GM18508 (cell line): ENCODE results near the gene TMEM258.

ENCODE experiments used
- ATAC-seq: cut with Tn5 transposase; IDR thresholded peaks from one replicate; pipeline ENCODE4 v1.9.1; 2021; ENCODE audit warnings: moderate number of reproducible peaks; ENCODE audit not compliant: insufficient read depth, unreplicated experiment

TMEM258 gene

DNA sequence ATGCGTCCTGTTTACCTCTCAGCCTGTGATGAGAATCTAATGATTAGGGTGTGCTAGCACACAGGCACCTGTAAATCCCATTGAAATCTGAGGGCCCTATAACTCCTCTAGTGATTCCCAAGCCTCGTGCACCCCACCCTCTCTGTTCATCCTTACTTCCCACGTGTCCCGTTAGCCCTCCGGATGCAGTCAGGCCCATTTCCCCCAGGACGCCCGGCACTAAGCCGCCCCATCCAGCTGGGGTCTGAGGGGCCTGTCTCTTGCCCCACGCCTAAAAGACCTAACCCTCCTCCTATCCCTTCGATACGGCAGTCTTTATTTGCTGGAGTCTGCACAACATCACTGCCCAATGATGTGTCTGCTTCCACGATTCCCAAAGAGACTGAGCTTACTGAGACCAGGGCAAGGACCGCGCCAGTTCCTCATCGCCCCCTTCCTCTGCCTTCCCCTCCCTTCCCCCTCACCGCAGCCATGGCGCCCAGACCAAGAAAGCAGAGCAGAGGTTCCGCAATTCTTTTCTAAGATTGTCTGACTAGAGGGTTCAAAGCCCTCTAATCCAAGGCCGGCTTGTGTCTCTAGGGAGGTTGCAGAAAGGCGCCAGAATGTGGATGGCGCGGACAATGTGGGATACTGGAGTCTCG is 34.7 kb upstream of the TMEM258 start:
- no peak for ATAC-seq

DNA sequence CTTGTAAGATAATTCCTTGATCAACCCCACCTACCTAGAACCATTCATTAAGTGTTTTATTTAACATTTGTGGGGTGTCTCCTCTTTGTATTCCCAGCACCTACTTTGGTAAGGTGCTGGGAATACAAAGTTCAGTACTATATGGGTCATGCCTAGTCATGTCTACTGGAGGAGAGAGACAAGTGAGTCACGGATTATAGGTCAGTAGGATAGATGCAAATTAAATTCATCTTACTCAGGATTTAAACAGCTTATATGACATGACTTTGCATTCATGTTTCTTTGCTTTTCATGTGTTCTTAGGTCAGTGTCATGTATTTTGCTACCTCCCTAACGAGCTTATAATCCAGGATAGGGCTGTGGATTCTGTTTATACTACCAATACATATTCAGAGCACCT is 27.8 kb upstream of the TMEM258 start:
- no peak for ATAC-seq

DNA sequence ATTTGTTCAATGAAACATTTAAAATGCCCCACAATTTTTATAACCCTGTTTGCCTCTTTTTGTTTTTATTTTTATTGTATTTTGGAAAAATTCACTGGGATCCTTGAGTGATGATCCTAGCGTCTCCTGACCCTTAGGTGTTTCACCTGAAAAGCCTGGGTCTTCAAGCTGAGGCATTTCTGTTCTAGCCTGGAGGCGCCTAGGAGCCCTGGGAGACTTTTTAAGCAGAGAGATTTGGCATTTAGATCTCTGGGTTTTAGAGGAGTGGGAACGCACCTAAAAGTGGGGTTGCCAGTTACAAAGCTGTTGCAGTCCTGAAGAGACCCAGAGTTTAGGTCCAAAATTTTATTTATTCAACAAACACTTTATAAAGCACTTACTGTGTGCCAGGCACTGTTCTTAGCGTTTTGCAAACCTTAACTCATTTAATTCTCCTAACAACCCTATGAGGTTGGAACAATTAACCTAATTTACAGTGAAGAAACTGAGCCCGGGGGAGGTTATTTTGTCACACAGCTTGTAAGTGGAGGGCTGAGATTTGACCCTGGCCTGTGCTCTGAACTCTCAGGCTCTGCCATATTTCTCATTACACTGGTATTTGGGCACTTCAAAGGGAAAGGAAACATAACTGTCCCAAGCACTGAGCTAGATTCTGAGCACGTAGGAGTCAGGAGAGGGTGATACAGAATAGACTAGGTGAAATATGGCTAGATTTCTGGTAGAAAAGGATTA is 25.2 kb upstream of the TMEM258 start:
- no peak for ATAC-seq

DNA sequence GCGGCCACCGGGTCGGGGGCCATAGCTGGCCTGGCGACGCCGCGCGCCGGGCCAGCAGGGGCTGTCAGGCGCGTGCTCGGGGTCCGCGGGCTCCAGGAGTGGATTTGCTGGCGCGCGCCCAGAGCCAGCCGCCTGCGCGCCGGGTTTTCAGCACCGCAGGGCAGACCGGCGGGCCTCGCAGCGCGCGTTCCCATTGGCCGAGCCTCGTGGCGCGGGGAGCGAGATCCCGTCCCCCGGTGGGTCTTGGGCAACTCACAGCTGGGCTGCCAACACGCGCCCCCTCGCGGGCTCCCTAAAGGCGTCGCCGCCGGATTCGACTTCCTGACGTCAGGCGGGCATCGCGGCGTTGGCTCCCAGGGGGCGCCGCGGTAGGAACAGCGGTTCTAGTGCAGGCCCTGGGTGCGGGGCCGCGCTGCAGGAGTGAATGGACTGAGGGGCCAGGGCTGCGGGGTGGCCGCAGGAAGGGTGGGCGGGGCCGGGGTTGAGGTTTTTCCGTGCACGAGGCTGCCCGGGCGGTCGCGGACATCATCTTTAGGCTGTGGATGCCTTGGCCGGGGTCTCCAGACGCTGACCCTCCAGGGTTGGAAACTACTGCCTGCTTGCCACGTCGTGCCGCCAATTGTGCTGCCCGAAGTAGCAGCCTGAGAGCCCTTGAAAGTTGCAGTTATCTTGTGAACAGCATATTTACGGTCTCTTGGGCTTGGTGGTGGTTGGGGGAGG is 24.5 kb upstream of the TMEM258 start, which contains the start of gene FADS1:
FADS1 (minus strand) TSS at position 268 of the 720 bp plus-strand sequence; CDS start at position 194, 74 bp downstream.
- ATAC-seq = no peak

GRCh38 chr11:61815790-61816735 is 23.7 kb upstream of the TMEM258 start:
- no peak for ATAC-seq

- ATAC-seq = no peak
These were observed 22.8 kb upstream of the TMEM258 start for GRCh38 chr11:61814958-61815789.

DNA sequence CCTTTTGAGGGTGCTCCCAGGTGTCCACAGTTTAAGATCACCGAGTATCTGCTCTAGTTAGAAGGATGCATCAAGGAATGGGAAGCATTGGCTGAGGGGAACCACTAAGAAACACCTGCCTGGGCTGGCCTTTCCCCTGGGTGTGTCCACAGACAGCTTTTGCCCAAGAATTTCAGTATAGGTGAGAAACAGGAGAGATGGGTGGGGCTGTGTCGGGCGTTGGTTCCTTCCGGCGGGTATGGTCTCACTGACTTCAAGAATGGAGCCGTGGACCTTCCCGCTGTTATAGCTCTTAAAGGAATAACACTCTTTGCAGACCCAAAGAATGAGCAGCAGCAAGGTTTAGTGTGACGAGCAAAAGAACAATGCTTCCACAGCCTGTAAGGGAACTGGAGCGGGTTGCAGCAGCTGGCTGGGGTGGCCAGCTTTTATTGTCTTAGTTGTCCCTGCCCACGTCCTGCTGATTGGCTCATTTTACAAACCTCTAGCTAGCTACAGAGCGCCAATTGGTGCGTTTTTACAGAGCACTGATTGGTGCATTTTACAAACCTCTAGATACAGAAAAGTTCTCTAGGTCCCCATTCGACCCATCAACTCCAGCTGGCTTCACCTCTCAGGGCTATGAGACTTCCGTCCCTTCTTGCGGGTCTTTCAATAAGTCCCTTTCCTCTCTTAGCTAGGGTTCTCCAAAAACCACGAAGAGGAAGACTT is 22.0 kb upstream of the TMEM258 start:
- no peak for ATAC-seq

GRCh38 chr11:61812736-61813411 is 20.5 kb upstream of the TMEM258 start:
- no peak for ATAC-seq

- no peak for ATAC-seq
These were observed 19.4 kb upstream of the TMEM258 start for GRCh38 chr11:61811831-61812230.

- ATAC-seq = no peak
These were observed 18.3 kb upstream of the TMEM258 start for GRCh38 chr11:61810671-61811175.

DNA sequence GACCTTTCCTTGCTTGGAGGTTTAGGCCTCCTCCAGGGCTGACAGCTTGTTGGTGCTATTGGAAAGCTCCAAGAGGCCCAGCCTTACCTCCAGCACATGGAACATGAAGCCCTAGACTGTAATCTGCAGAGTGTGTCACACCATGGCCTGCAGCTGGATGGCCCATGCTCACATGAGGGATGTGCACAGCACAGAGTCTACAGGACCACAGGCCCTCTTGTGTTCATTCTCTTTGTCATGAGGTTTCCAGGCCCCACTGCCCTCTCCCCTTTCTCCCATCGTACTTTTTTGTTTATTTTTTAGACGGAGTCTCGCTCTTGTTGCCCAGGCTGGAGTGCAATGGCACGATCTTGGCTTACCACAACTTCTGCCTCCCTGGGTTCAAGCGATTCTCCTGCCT is 14.4 kb upstream of the TMEM258 start:
- ATAC-seq = no peak

- no peak for ATAC-seq
These were observed 12.7 kb upstream of the TMEM258 start for GRCh38 chr11:61805146-61805545.

- no peak for ATAC-seq
These were observed 11.7 kb upstream of the TMEM258 start for GRCh38 chr11:61803889-61804647.

GRCh38 chr11:61802605-61803004 is 10.2 kb upstream of the TMEM258 start:
- no peak for ATAC-seq

DNA sequence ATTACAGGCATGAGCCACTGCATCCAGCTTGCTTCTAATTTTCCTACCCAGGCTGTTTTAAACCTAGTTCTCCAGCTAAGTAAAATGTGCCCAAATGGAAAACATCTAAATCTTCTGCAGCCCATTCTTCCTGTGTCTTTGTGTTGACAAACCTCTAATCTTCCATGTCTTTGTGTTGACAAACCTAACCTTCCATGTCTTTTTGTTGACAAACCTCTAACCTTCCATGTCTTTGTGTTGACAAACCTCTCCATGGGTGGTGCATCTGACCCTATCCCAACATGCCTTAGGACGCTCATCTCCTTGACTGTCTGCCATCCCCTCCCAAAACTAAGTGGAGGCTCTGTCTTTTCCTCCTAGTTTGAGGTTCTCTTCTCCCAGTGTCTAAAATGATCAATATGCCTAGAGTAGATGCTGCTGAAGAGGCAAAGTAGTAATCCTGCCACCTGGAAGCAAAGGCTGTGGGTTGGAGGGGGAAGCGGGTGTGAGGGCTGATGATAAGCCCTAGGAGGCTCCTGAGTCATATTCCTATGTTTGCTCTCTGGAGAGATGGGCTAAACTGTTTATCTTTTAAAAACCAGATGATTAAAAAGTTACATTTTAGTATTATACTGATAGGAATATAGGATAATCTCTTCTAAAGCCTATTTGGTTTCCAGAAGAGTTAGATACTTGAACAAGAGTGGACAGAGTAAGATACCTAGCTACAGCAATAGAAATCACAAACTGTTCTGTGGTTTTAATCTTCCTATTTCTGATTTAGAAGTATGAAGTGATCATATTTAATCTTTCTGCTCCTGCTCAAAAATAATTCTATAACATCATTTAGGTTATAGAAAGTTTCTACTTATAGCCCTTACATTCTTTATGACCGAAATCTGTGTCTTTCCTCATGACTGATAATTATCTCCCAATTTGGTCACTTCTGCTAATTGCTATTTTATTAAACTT is 8.2 kb upstream of the TMEM258 start:
- no peak for ATAC-seq

DNA sequence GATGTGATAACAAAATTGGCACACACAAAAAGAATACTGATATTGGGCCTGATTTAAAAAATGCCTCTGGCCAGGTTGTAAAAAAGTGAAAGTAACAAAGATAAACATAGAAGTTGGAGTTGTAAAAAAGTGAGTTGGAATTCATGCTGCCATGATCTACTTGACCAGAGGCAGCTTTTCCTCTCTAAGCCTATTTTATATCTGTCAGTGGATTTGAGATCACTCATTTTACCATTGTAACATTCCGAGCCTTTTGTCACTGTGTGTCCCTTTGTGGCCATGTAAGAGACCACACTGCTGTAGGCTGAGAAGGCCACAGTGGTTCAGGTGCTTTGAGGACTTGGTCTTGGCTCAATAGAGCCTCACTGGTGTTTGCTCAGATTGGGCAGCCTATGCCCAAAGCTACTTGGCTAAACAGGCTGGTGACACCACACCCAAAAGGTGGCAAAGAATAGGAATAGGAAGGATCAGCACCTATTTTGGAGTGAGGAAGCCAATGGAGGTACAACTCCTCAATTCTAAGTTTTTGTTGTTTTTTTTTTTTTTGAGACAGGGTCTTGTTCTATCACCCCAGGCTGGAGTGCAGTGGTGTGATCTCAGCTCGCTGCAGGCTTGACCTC is 7.4 kb upstream of the TMEM258 start:
- no peak for ATAC-seq
